NB4 (cell line): ENCODE data around the gene TLE5.

Experiments
- POLR2A ChIP-seq: IDR thresholded peaks from 2 replicates; pipeline ENCODE4 v1.6.1; 2011; ENCODE audit warnings: mild to moderate bottlenecking; ENCODE audit not compliant: insufficient read length; ENCODE audit errors: extremely low read depth
- TF ChIP-seq, protein P1 (sequence below): IDR thresholded peaks from one replicate; pipeline ENCODE4 v1.5.1; 2012; ENCODE audit warnings: low read depth, low read length
- TF ChIP-seq, protein P2 (sequence below): IDR thresholded peaks from 2 replicates; pipeline ENCODE4 v1.6.1; 2011; ENCODE audit warnings: low read depth, low read length

DNA sequence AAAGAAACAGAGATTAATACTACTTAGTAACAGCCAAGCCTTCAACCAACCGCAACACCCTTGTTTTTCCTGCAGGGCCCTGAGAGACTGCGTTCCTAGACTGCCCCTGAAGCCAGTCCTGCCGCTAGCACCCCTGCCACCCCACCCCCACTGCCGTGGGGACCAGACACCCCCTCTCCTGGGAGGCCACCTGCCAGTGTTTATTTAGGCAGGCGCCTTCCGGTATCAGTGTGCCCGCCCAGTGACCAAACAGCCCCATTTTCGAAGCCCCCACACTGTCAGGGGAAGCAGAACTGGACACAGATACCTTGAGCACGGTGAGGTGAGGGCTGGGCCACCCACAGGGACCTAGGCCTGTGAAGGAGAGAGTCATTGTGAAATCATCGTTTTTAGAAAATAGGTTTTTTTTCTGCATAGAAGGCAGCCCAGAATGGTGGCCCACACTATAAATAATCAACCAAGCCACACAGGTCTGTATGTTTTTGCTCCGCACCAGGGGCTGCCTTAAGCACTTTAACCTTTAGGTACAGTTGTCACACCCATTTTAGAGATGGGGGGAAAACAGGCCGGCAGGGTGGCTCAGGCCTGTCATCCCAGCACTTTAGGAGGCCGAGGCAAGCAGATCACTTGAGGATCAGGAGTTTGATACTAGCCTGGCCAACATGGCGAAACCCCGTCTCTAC lies 3.5 kb upstream of the TLE5 start:
- TF ChIP-seq, protein P1, sequence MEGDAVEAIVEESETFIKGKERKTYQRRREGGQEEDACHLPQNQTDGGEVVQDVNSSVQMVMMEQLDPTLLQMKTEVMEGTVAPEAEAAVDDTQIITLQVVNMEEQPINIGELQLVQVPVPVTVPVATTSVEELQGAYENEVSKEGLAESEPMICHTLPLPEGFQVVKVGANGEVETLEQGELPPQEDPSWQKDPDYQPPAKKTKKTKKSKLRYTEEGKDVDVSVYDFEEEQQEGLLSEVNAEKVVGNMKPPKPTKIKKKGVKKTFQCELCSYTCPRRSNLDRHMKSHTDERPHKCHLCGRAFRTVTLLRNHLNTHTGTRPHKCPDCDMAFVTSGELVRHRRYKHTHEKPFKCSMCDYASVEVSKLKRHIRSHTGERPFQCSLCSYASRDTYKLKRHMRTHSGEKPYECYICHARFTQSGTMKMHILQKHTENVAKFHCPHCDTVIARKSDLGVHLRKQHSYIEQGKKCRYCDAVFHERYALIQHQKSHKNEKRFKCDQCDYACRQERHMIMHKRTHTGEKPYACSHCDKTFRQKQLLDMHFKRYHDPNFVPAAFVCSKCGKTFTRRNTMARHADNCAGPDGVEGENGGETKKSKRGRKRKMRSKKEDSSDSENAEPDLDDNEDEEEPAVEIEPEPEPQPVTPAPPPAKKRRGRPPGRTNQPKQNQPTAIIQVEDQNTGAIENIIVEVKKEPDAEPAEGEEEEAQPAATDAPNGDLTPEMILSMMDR, result no peak
- TF ChIP-seq POLR2A, result no peak
- TF ChIP-seq, protein P2, sequence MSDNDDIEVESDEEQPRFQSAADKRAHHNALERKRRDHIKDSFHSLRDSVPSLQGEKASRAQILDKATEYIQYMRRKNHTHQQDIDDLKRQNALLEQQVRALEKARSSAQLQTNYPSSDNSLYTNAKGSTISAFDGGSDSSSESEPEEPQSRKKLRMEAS, result no peak
